CD4-positive, alpha-beta T cell treated with Interleukin-15 for 1 hour (primary cell): Measurements from ENCODE around the gene PSD4.

ENCODE experiments used
- DNase-seq: peaks from one replicate; pipeline ENCODE4 v3.0.0-alpha.2; 2020

Gene PSD4

GRCh38 chr2:113225263-113226259 is 51.8 kb downstream of the PSD4 start:
- peak; percentile 22 for DNase-seq

DNA sequence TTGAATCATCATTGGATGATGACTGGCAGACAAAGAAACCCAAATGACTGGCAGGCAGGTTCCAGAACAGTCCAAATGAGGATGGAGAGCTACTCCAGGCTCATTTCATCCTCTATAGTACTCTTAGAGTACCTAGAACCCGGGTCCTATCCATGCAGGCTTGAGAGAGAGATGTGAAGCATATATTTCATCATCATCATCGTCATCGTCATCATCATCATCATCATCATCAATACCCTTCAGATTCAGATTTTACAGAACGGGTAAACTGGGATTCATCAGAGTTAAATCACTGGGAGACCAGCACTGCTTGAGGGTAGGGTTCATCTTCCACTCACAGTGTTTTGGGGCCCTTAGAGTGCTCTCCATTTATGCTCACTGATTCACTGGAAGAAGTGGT is 52.7 kb downstream of the PSD4 start:
- DNase-seq: no peak

- no peak for DNase-seq
Measured at GRCh38 chr2:113227290-113227689, 53.5 kb downstream of the PSD4 start.

GRCh38 chr2:113227698-113228097 is 53.9 kb downstream of the PSD4 start:
- DNase-seq: no peak

- no peak for DNase-seq
Measured at GRCh38 chr2:113228351-113228750, 54.6 kb downstream of the PSD4 start.

- no peak for DNase-seq
Measured at GRCh38 chr2:113228991-113229716, 55.4 kb downstream of the PSD4 start.

DNA sequence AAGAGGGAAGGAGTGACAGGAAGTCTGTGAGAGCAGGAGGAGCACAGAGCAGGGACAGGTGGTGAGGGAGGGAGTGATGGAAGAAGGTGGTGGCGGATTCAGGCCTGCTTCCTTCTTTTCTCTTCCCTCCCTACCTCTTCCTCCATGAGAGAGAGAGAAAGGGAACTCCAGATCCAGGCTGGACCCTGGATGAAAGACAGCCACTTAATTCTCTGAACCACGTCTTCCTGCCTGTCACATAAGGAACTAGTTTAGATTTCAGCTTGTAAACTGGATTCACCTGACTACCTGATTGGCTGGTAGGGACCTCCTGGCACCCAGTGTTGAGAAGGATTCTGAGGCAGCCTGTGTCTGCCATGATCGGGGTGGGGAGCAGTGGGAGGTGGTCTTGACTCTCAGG is 56.0 kb downstream of the PSD4 start:
- DNase-seq: no peak

DNA sequence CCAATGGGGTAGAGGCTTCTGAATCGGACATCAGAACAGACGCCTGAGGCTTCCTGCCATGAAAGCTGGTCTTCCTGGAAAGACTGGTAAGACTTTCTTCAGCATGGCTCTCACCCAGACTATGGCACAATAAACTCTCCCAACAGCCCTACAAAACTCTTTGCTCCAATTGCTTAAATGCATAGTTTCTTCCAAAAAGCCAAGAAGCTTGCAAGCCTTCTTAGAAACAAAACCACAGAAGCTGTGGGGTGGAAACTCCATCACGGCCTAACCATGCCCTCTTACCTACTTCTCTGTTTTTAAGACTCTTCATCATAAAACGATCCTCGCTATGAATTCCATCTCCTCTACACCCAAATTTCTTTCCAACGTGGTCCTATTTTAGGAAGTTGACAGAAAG is 56.8 kb downstream of the PSD4 start:
- DNase-seq: no peak

DNA sequence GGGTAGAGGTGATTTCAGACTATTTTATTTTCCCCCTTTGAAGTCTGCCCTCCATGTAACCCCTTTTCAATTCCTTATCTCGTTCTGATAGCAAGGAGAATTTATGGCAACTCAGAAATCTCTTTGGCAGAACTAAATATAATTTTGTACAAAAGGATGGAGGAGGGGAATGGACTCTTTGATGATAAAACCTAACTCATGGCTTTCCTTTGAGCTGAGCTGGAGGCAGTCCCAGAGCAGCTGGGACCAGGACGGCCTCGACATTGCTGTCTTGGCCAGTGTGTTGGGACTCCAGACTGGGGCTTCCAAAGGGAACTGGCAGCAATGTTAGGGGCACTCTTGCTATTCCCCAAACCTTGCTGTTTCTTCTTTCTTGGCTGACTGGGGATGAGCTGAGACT is 57.3 kb downstream of the PSD4 start:
- no peak for DNase-seq

DNA sequence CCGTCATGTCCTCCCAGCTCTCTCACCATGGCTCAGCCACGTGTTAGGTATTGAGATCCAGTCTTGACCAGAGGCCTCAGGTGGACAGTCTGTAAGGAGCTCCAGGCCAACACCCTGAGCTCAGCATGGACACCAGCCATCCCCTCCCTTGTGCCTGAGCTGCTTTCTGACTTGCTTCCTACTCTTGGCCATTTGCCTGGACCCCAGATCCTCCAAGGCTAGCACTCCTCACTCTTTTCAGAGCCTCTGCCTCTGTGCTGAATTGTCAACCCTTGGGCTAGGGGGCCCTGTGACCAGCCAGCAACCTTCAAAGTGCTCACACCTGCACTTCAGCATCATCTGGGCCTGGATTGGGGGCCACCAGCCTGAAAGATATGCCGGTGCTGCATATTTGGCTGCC is 58.4 kb downstream of the PSD4 start:
- no peak for DNase-seq

GRCh38 chr2:113232740-113233139 is 59.0 kb downstream of the PSD4 start:
- no peak for DNase-seq

- no peak for DNase-seq
Measured at GRCh38 chr2:113233593-113234550, 60.1 kb downstream of the PSD4 start.

DNA sequence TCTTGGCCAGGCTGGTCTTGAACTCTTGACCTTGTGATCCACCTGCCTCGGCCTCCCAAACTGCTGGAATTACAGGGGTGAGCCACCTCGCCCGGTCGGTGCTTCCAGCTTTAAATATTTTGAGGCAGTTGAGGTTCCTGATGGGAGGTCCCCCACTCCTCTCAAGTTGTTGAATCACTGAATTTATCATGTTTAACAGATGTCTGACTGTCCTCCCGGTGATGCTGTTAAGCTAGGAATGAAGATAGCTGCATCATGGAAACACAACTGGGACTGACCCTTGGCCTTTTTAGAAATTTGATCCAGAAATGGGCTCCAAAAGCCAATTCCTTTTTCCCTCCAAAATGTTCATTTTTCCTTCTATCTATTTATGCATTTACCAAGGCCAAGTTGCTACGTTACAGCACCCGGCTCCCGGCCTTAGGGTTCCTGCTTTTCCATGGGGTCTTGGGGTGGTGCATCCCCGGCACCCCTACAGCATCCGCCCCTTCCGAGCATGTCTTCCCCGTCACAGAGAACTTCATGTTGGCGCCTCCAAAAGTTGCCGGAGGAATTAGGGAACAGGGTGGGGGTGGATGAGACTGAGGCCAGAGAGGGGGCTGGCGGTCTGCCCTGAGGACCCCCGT is 61.1 kb downstream of the PSD4 start:
- no peak for DNase-seq

GRCh38 chr2:113235347-113236226 is 61.8 kb downstream of the PSD4 start:
- peak; percentile 76 for DNase-seq

DNA sequence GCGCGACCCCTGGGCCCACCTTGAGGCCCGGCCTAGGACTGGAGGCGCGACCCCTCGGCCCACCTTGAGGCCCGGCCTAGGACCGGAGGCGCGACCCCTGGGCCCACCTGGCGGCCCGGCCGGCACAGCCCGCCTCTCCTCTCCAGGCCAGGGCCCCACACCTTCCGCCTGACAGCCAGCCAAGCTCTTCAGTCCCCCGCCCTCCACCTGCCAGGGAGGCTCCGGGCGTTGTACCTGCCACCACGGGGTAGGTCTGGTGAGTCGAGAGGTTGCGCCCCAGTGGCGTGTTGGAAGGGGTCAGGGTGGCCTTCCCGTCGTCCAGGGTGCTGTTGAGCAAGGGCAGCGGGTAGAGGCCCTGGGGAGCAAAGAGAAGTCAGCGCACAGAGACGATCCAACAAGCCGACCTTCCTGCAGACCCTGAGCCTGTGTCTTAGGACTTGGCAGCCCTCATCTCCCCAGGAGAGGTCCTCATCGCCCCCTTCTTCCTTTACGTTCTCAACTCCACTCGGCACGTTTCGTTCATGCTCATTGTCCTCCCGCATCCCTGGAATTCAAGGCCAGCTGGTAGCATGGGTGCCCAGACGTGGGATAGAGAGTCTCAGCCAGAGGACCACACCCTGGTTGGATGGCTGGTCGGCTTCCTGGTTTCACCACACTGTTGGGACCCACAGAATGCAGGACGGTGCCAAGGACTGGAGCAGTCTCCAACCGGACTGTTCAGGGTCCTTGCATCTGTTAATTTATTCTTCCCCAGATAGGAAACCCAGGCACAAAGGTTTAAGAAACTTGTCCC is 62.8 kb downstream of the PSD4 start:
- no peak for DNase-seq

- no peak for DNase-seq
Measured at GRCh38 chr2:113237604-113238160, 63.9 kb downstream of the PSD4 start.

DNA sequence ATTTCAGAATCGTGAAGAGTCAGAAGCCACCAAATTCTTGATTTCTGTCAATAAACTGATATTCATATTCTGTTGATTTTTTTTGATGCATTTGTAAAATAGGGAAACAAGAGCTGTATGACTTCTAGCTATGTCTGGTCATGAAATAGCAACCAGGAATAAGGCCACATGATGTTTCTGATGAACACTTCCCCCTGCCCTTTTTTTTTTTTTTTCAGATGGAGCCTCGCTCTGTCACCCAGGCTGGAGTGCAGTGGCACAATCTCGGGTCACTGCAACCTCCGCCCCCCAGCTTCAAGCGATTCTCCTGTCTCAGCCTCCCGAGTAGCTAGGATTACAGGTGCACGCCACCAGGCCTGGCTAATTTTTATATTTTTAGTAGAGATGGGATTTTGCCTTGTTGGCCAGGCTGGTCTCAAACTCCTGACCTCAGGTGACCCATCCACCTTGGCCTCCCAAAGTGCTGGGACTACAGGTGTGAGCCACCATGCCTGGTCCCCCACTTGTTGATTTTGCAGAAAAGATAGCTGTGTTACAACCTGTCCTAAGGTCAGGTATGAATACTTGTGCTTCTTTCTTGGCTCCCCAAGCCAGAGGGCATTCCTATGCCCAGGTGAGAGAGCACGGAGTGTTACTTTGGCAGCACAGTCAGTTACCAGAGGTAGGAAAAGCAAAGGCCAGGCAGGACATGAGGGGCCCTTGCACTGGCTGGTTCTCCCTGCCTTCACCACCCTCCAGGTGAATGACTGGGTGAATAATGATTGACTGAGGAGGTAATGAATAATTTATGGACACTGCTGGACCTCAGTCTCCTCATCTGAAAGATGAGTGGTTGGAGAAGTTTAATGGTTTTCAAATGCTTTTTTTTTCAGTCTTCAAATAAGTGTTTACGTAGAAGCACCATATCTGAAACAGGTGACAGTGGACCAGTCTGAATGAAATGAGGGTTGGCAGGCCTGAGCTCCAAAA is 65.4 kb downstream of the PSD4 start:
- no peak for DNase-seq

DNA sequence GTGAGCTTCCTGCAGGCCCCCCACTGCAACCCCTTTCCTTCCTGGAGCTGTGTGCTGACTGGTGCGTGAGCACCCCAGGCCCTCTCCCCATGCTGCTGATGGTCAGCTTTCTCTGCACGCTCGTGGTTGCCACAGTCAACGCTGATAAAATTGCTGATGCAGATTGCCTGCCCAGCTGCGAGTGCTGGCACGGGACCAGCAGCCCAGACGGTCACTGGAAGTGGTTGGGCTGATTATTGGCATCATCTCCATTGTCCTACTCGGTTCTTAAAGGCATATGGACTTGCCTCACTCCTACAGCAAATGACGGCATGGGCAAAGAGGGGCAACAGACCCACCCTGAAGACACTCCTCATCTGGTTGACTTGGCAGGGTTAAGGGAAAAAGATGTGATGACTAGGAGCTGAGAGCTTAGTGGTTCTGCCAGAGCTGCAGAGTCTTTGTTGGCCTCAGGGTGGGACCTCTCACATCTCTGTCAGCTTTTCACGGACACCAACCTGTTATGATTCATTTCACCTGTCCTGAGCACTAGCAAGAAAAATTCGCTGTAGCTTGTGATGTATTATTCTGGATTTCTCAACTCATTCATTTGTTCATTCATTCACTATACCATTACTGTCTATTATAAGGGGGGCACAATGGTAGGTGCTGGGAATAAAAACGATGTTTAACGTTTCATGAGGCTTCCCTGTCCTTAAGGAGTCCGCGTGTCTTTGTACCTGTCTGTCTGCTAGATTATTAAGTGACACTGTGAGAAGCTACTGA is 66.6 kb downstream of the PSD4 start:
- DNase-seq: no peak
